Heart left ventricle (tissue), 16 donors: ENCODE data around the gene IVNS1ABP. TPM values are rescaled to one million over a fixed set of nuclear protein-coding genes. Genes with fewer than 3 reads are reported as not detected.

ENCODE experiments used
- ATAC-seq, 4 donors: fragments of 200-7000 bp; cut with Tn5 transposase; one replicate each; pipeline ENCODE4 v1.9.1; 2020 to 2022; ENCODE audit warnings: moderate library complexity in 4 of 4, mild to moderate bottlenecking in 3 of 4, moderate number of reproducible peaks in 1 of 4
- DNase-seq, 5 donors: peaks; one replicate each; pipeline ENCODE4 v3.0.0-alpha.2; 2020
- H3K27ac ChIP-seq, 12 donors: fragments of 200-600 bp; sonication (generic) in 4 of 12; one replicate each; pipeline versions ENCODE4 v1.5.0 to v1.8.0; 2016 to 2022; ENCODE audit warnings: mild to moderate bottlenecking in 2 of 12
- H3K27me3 ChIP-seq, 9 donors: fragments of 200-600 bp; sonication (generic) in 2 of 9; one replicate each; pipeline versions ENCODE4 v1.5.1 to v1.8.0; 2016 to 2022; ENCODE audit warnings: mild to moderate bottlenecking in 3 of 9
- H3K36me3 ChIP-seq, 9 donors: fragments of 200-600 bp; sonication (generic) in 2 of 9; one replicate each; pipeline versions ENCODE4 v1.5.0 to v1.8.0; 2018 to 2022; ENCODE audit warnings: mild to moderate bottlenecking in 2 of 9
- H3K4me1 ChIP-seq, 12 donors: fragments of 200-600 bp; sonication (generic) in 4 of 12; one replicate each; pipeline versions ENCODE4 v1.5.0 to v1.8.0; 2016 to 2022; ENCODE audit warnings: mild to moderate bottlenecking in 3 of 12
- H3K4me3 ChIP-seq, 12 donors: fragments of 200-600 bp; sonication (generic) in 4 of 12; one replicate each; pipeline versions ENCODE4 v1.5.0 to v1.8.0; 2017 to 2022; ENCODE audit warnings: mild to moderate bottlenecking in 9 of 12, moderate library complexity in 4 of 12
- H3K9me3 ChIP-seq, 12 donors: fragments of 200-600 bp; sonication (generic) in 4 of 12; one replicate each; pipeline versions ENCODE4 v1.5.0 to v1.8.0; 2016 to 2022; ENCODE audit warnings: mild to moderate bottlenecking in 1 of 12
- POLR2A ChIP-seq, 2 donors: fragments of 450-650 bp; IDR thresholded peaks; one replicate each; pipeline ENCODE4 v1.6.1; 2017; ENCODE audit warnings: antibody characterized with exemption in 2 of 2, mild to moderate bottlenecking in 2 of 2, moderate library complexity in 2 of 2
- WGBS, 4 donors: extraction: QIAGEN DNeasy Blood & Tissue Kit in 2 of 4; methylation state at CpG; one replicate each; pipeline versions ENCODE4 v1.1.5 to v1.1.7; 2013 to 2018; 5-methylcytosine and 5-hydroxymethylcytosine counted together
- intact Hi-C, 10 donors: fragments of 100-400 bp; cut with DNase I; formaldehyde crosslinking; loops; one replicate each; pipeline versions ENCODE4 v1.11.1 to v1.14.2; 2022
- polyA plus RNA-seq, 2 donors: library from polyadenylated mRNA; stranded (reverse); fragments of 200-250 nt; gene quantifications; one replicate each; pipeline ENCODE4 v1.2.3, GENCODE V29; 2013
- total RNA-seq, 9 donors: library from RNA; depleted of rRNA in 2 of 9; stranded (reverse); fragments of >200 nt in 2 of 9; fragmentation: NEBNext Ultra II Directional in 3 of 9; extraction: Animal tissue kit (Norgen Biotek cat#: 25700) in 3 of 9; gene quantifications; one replicate each; pipeline versions ENCODE4 v1.1.0 to v1.2.4, GENCODE V29; 2016 to 2023
- TF ChIP-seq, protein P1 (sequence below), 12 donors: fragments of 200-600 bp; sonication (generic) in 4 of 12; IDR thresholded peaks; one replicate each; pipeline versions ENCODE4 v1.5.0 to v1.8.0; 2018 to 2022; ENCODE audit warnings: antibody characterized with exemption in 12 of 12, mild to moderate bottlenecking in 5 of 12
- donor health status: ischemic (EF 13 %, LVEDD 7.1; RV severe dilation, severe dysfunction).
- donor health status: healthy with polysubstance abuse.
- donor health status: DM: no; HTN: yes; CAD: no.
- donor health status: DM: no; HTN: no; CAD: no.
- donor health status: ischemic (EF 25% LVEDD 6.9; RV normal size, moderate dysfunction).
- donor health status: ischemic (EF 25% LVEDD 5.7; RV mildly dilated, moderate dysfunction).
- donor health status: healthy.
- donor health status: DM: yes; HTN: yes; CAD: no.
- donor health status: ischemic (EF 35%, LVEDD 5.7; RV mildly dilated, moderate dysfunction).
- donor health status: nonischemic (EF 11% LVEDD 7.7; RV severe dilation, severe dysfunction).
- donor health status: DM: yes; HTN: yes; CAD: no.
- donor health status: PGD.
- donor health status: ischemic (EF 29% LVEDD 5.4; RV normal size, mild dysfunction).
- donor health status: nonischemic (EF 23%, LVEDD 6.1; RV moderate dilation, normal function).

IVNS1ABP gene
- total and polyA plus RNA-seq, 11 donors, result 24.7 to 95.2 (median 58.0) TPM

DNA sequence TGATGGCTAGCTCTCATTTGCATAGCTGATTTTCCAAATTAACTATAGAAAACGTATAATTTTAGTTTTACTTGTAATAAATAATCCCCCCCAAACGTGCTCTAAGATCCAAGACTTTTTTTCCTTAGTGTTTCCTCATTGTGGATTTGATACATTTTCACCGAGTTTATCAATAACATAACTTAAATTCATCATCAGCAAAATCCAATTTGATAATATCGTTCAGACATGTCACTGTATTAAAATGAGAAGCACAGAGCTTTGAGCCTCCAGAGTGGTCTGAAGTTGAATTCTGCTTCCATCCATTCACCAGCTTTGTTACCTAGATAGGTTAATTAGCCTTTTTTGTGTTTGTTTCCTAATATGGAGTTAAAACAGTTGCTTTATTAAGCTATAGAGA is 51.7 kb downstream of the IVNS1ABP start:
- Histone ChIP-seq H3K27me3 (no peaks in the 10 kb centered on the region), H3K4me3 (no peak overlapping the region), H3K4me1 (peaks cover 0 to 5% (median 0%) of the 10 kb centered on the region in 12 donors), H3K9me3 (no peaks in the 10 kb centered on the region), H3K27ac (no peak overlapping the region), H3K36me3 (no peaks in the 10 kb centered on the region)
- TF ChIP-seq POLR2A (IDR thresholded peaks at IDR 0.05), result no peak
- TF ChIP-seq, protein P1, sequence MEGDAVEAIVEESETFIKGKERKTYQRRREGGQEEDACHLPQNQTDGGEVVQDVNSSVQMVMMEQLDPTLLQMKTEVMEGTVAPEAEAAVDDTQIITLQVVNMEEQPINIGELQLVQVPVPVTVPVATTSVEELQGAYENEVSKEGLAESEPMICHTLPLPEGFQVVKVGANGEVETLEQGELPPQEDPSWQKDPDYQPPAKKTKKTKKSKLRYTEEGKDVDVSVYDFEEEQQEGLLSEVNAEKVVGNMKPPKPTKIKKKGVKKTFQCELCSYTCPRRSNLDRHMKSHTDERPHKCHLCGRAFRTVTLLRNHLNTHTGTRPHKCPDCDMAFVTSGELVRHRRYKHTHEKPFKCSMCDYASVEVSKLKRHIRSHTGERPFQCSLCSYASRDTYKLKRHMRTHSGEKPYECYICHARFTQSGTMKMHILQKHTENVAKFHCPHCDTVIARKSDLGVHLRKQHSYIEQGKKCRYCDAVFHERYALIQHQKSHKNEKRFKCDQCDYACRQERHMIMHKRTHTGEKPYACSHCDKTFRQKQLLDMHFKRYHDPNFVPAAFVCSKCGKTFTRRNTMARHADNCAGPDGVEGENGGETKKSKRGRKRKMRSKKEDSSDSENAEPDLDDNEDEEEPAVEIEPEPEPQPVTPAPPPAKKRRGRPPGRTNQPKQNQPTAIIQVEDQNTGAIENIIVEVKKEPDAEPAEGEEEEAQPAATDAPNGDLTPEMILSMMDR (IDR thresholded peaks at IDR 0.05), result no peak
- ATAC-seq, result no peak
- no peak for DNase-seq
- intact Hi-C loops, result no loop called here
- 93 to 96% (median 94%) methylated on average over 4 of the region's 4 CpGs for WGBS, 4 donors

DNA sequence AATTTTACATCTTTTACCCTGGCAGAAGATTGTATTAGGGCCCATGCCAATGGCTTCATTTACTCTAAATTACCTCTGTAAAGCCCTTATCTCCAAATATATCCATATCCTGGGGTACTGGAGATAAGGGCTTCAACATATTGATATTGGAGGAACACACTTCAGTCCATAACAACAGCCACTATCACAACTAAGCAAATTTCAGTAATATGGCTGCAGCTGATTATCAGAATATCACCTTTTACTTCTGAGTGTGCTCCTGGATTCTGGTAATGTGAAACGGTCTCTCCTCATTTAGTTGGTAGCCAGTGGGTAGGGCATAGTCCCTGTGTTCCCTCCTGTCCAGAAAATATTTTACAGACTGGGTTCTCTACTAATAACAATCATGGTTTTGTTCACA is 53.3 kb downstream of the IVNS1ABP start:
- whole genome bisulfite sequencing, 4 donors, result 85 to 100% (median 96%) methylated on average over 1 of the region's 1 CpG
- no peak overlapping the region for H3K27ac ChIP-seq
- ATAC-seq (no peak), DNase-seq (no peak)
- H3K27me3 ChIP-seq, result no peaks in the 10 kb centered on the region
- no peaks in the 10 kb centered on the region for H3K9me3 ChIP-seq
- H3K4me1 ChIP-seq, result peaks cover 0 to 16% (median 8%) of the 10 kb centered on the region in 12 donors
- H3K4me3 ChIP-seq, result no peak overlapping the region
- TF ChIP-seq, protein P1 (IDR thresholded peaks at IDR 0.05), result no peak
- no peak for TF ChIP-seq POLR2A (IDR thresholded peaks at IDR 0.05)
- intact Hi-C loops, result no loop called here
- H3K36me3 ChIP-seq, result no peaks in the 10 kb centered on the region

DNA sequence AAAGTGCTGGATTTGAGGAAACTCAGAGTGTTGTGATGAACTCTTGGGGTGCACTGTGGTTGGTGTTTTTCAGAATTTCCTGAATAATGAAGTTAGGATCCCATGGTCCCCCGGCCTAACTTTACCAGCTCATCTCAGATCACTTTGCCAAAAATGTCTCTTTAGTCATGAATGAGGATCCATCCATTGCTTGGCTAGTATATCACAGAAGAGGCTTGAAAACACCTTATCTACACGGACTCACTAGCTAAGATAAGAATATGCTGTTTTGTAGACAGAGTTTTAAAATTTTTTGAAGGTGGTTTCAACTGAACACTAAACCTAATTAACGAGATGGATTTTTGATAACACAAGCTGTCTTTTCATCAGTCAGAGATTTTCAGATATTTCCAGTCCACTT is 53.8 kb downstream of the IVNS1ABP start:
- DNase-seq (no peak), ATAC-seq (no peak)
- Histone ChIP-seq H3K27ac (no peak overlapping the region), H3K4me1 (peaks cover 0 to 19% (median 11%) of the 10 kb centered on the region in 12 donors), H3K4me3 (no peak overlapping the region), H3K36me3 (no peaks in the 10 kb centered on the region), H3K27me3 (no peaks in the 10 kb centered on the region), H3K9me3 (no peaks in the 10 kb centered on the region)
- TF ChIP-seq, protein P1 (IDR thresholded peaks at IDR 0.05), result no peak
- intact Hi-C loops, result no loop called here
- WGBS, 4 donors, result 89 to 92% (median 91%) methylated on average over 3 of the region's 3 CpGs

DNA sequence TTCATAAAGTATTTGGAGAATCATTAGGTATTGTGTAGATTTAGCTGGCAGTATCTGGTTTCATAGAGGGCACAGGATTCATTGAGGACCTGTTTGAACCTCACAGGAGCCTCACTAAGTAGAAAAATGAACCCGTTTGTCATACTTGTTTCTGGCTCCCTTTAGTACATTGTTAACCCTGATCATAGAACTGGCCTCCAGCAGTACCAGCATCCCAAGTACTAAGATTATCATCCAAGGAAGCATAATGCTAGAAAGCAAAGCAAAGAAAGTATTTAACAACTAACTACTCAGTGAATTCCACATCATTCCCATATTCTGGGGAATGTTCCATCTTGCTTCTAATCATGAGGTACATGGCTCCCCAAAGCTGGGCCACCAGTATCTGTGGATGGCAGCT is 54.9 kb downstream of the IVNS1ABP start:
- intact Hi-C loops, result no loop called here
- Histone ChIP-seq H3K27ac (no peak overlapping the region), H3K36me3 (no peaks in the 10 kb centered on the region), H3K9me3 (no peaks in the 10 kb centered on the region), H3K27me3 (no peaks in the 10 kb centered on the region), H3K4me1 (peaks cover 0 to 22% (median 12%) of the 10 kb centered on the region in 12 donors), H3K4me3 (no peak overlapping the region)
- ATAC-seq, result no peak
- WGBS, 4 donors, result 91 to 100% (median 92%) methylated on average over 1 of the region's 1 CpG
- TF ChIP-seq, protein P1 (IDR thresholded peaks at IDR 0.05), result no peak
- no peak for TF ChIP-seq POLR2A (IDR thresholded peaks at IDR 0.05)
- no peak for DNase-seq
